SK-N-SH (cell line): ENCODE measurements around the gene LIN28B. TPM values are rescaled to one million over a fixed set of nuclear protein-coding genes. Genes with fewer than 3 reads are reported as not detected.

Experiments
- CTCF ChIA-PET: fragments of 300-600, 350-600 bp; formaldehyde crosslinking; extraction: SDS; loops from one replicate; lab custom pipeline; 2021; lab: Yijun Ruan, JAX
- POLR2A ChIA-PET: fragments of 350-600 bp; sonication (Branson Sonifier 250); formaldehyde crosslinking; extraction: SDS; loops from one replicate; lab custom pipeline; 2020; ENCODE audit warnings: antibody characterized with exemption, inconsistent platforms; lab: Yijun Ruan, JAX
- DNase-seq: peaks from one replicate; pipeline ENCODE4 v3.0.0; 2012
- H2AFZ ChIP-seq: fragments of 200-600 bp; sonication (generic); 2 replicates; pipeline ENCODE4 v1.8.1; 2016; ENCODE audit warnings: antibody characterized with exemption, mild to moderate bottlenecking, low read depth
- H3F3A ChIP-seq: fragments of 200-600 bp; sonication (generic); replicated peaks from 2 replicates; pipeline ENCODE3; 2016; ENCODE audit warnings: antibody characterized with exemption, mild to moderate bottlenecking; ENCODE audit not compliant: insufficient read depth
- H3K27ac ChIP-seq, 2 experiments: fragments of 200-500 bp in 1 of 2; fragments of 200-600 bp in 1 of 2; sonication (Bioruptor generic) in 1 of 2; sonication (generic), shearing (Covaris generic) in 1 of 2; 2 replicates each; pipeline versions ENCODE4 v1.5.1 to v1.6.1; 2014 to 2016; ENCODE audit warnings: low read depth in 2 of 2, inconsistent platforms in 1 of 2, low read length in 1 of 2, mild to moderate bottlenecking in 1 of 2, mixed read lengths in 1 of 2
- H3K27me3 ChIP-seq: fragments of 200-600 bp; sonication (generic), shearing (Covaris generic); 2 replicates; pipeline ENCODE4 v1.6.1; 2016; ENCODE audit warnings: mixed run types; ENCODE audit not compliant: insufficient read depth
- H3K36me3 ChIP-seq, 2 experiments: fragments of 200-500 bp in 1 of 2; fragments of 200-600 bp in 1 of 2; sonication (Bioruptor generic) in 1 of 2; sonication (generic) in 1 of 2; replicated peaks in 1 of 2; 2 replicates each; pipeline versions ENCODE3 to v1.5.1; 2014 to 2016; ENCODE audit warnings: low read length in 1 of 2, mild to moderate bottlenecking in 1 of 2; ENCODE audit not compliant: insufficient read depth in 2 of 2, control insufficient read depth in 1 of 2
- H3K4me1 ChIP-seq, 2 experiments: fragments of 200-500 bp in 1 of 2; fragments of 200-600 bp in 1 of 2; sonication (Bioruptor generic) in 1 of 2; sonication (generic), shearing (Covaris generic) in 1 of 2; 2 replicates each; pipeline versions ENCODE4 v1.5.1 to v1.6.1; 2014 to 2016; ENCODE audit warnings: low read depth in 1 of 2, low read length in 1 of 2, mixed run types in 1 of 2; ENCODE audit not compliant: insufficient read depth in 2 of 2, control insufficient read depth in 1 of 2
- H3K4me2 ChIP-seq: fragments of 200-600 bp; sonication (generic), shearing (Covaris generic); 2 replicates; pipeline ENCODE4 v1.6.1; 2017; ENCODE audit warnings: mixed run types
- H3K4me3 ChIP-seq, 2 experiments: fragments of 200-500 bp in 1 of 2; fragments of 200-600 bp in 1 of 2; sonication (Bioruptor generic) in 1 of 2; sonication (generic), shearing (Covaris generic) in 1 of 2; 2 replicates each; pipeline versions ENCODE4 v1.5.1 to v1.8.1; 2014 to 2016; ENCODE audit warnings: low read depth in 2 of 2, inconsistent platforms in 1 of 2, low read length in 1 of 2, mild to moderate bottlenecking in 1 of 2, mixed read lengths in 1 of 2, moderate library complexity in 1 of 2
- H3K79me2 ChIP-seq: fragments of 200-600 bp; sonication (generic); 2 replicates; pipeline ENCODE4 v1.8.1; 2017; ENCODE audit warnings: mild to moderate bottlenecking; ENCODE audit not compliant: insufficient read depth
- H3K9ac ChIP-seq: fragments of 200-600 bp; sonication (generic); 2 replicates; pipeline ENCODE4 v1.6.1; 2017; ENCODE audit warnings: mixed run types
- H3K9me2 ChIP-seq: fragments of 200-600 bp; sonication (generic); 2 replicates; pipeline ENCODE4 v1.6.1; 2017; ENCODE audit warnings: mixed run types
- H3K9me3 ChIP-seq: fragments of 200-600 bp; sonication (generic); 2 replicates; pipeline ENCODE4 v1.6.1; 2017; ENCODE audit warnings: mixed run types, mild to moderate bottlenecking, moderate library complexity
- H4K20me1 ChIP-seq: fragments of 200-600 bp; sonication (generic); 2 replicates; pipeline ENCODE4 v1.6.1; 2017; ENCODE audit warnings: mild to moderate bottlenecking, mixed run types; ENCODE audit not compliant: insufficient read depth
- ELF1 ChIP-seq: IDR thresholded peaks from 2 replicates; pipeline ENCODE4 v1.4.0; 2012
- EZH2phosphoT487 ChIP-seq: fragments of 200-600 bp; sonication (generic); IDR thresholded peaks from 2 replicates; pipeline ENCODE4 v1.6.1; 2017; ENCODE audit warnings: low read depth, mixed run types, mild to moderate bottlenecking, antibody characterized with exemption, moderate library complexity, borderline replicate concordance
- FOXM1 ChIP-seq: IDR thresholded peaks from 2 replicates; pipeline ENCODE4 v1.4.0; 2012; ENCODE audit warnings: low read depth, mild to moderate bottlenecking
- GABPA ChIP-seq: IDR thresholded peaks from 2 replicates; pipeline ENCODE4 v1.4.0; 2012; ENCODE audit warnings: low read depth, mild to moderate bottlenecking
- JUND ChIP-seq: IDR thresholded peaks from 2 replicates; pipeline ENCODE4 v1.4.0; 2012
- MAX ChIP-seq: IDR thresholded peaks from 2 replicates; pipeline ENCODE4 v1.4.0; 2012; ENCODE audit warnings: low read depth
- MEF2A ChIP-seq: IDR thresholded peaks from 2 replicates; pipeline ENCODE4 v1.4.0; 2012; ENCODE audit warnings: low read depth, borderline replicate concordance
- MXI1 ChIP-seq: IDR thresholded peaks from 2 replicates; pipeline ENCODE4 v1.6.1; 2012; ENCODE audit warnings: mild to moderate bottlenecking, low read depth, low read length, improper control_type of control experiment
- NFIC ChIP-seq: IDR thresholded peaks from 2 replicates; pipeline ENCODE4 v1.4.0; 2012; ENCODE audit warnings: borderline replicate concordance
- RAD21 ChIP-seq: IDR thresholded peaks from 2 replicates; pipeline ENCODE4 v1.6.1; 2012; ENCODE audit warnings: mild to moderate bottlenecking, low read length
- SIN3A ChIP-seq: IDR thresholded peaks from 2 replicates; pipeline ENCODE4 v1.6.1; 2012; ENCODE audit warnings: low read depth, mild to moderate bottlenecking, low read length, moderate library complexity, borderline replicate concordance
- TEAD4 ChIP-seq: IDR thresholded peaks from 2 replicates; pipeline ENCODE4 v1.4.0; 2012; ENCODE audit warnings: mild to moderate bottlenecking, borderline replicate concordance; ENCODE audit not compliant: insufficient read depth
- YY1 ChIP-seq: IDR thresholded peaks from 2 replicates; pipeline ENCODE4 v1.4.0; 2012; ENCODE audit warnings: low read depth, mild to moderate bottlenecking
- ZBTB33 ChIP-seq: IDR thresholded peaks from 2 replicates; pipeline ENCODE4 v1.4.0; 2012; ENCODE audit warnings: low read depth, borderline replicate concordance
- WGBS: methylation state at CpG from one replicate; pipeline ENCODE4 v1.1.6; 2017; ENCODE audit warnings: low lambda C conversion rate; 5-methylcytosine and 5-hydroxymethylcytosine counted together
- polyA plus RNA-seq, 3 experiments: library from polyadenylated mRNA; depleted of rRNA; stranded (reverse); fragments of >200 nt; gene quantifications; 2 replicates each; pipeline ENCODE4 v1.2.3, GENCODE V29; 2012
- TF ChIP-seq, protein P1 (sequence below): fragments of 150-350 bp; IDR thresholded peaks from 2 replicates; pipeline ENCODE4 v1.6.1; 2016; ENCODE audit warnings: mild to moderate bottlenecking, low read depth, low read length
- TF ChIP-seq, protein P2 (sequence below): fragments of 200-600 bp; sonication (generic); IDR thresholded peaks from 2 replicates; pipeline ENCODE4 v1.6.1; 2017; ENCODE audit warnings: antibody characterized with exemption, mild to moderate bottlenecking, moderate library complexity

The LIN28B gene
- polyA plus RNA-seq, 1 of the 3 experiments (the other 2 are of a cell fraction) = 0.67 TPM

DNA sequence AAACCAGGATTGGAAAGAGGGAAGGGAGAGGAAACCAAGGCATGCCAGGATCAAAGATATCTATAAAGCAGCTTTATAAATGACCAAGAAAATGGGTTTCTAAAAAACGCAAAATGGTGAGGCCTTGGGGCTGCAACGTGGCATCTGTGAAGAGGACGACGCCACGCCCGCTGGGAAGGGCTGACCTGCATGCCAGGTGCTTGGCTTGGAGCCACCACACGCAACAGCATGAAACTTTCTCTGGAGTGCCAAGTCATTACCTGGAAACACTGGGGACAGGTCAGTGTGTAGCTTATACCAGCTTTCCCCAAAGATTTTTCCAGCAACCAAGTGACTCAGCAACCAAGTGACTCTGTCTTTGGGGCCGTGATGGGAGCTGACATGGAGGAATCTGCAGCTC, 140.4 kb downstream of the LIN28B start:
- Histone ChIP-seq H3K79me2 (no peaks in the 10 kb centered on the region), H2AFZ (no peak overlapping the region), H4K20me1 (no peaks in the 10 kb centered on the region), H3K4me3 (no peak overlapping the region), H3K27ac (no peak overlapping the region), H3K4me2 (no peak overlapping the region), H3K27me3 (no peaks in the 10 kb centered on the region), H3K9me2 (no peaks in the 10 kb centered on the region), H3F3A (no peaks in the 10 kb centered on the region), H3K9ac (no peak overlapping the region), H3K36me3 (peaks cover 6 to 10% of the 10 kb centered on the region in 2 experiments), H3K9me3 (no peaks in the 10 kb centered on the region), H3K4me1 (no peaks in the 10 kb centered on the region)
- POLR2A ChIA-PET = no interaction called here
- CTCF ChIA-PET = interaction anchor here (1.4 to 3.5 kb wide), 3 partner anchors 10 to 265 kb away, joined by 3 to 27 read pairs (median 6); no protein-coding TSS in a partner anchor
- DNase-seq = no peak
- TF ChIP-seq FOXM1 (no peak), ZBTB33 (no peak), MAX (no peak), ELF1 (no peak), GABPA (no peak), MXI1 (no peak), RAD21 (no peak), YY1 (no peak), JUND (no peak), MEF2A (no peak), EZH2phosphoT487 (no peak), SIN3A (no peak), NFIC (no peak), TEAD4 (no peak)
- TF ChIP-seq, protein P1, sequence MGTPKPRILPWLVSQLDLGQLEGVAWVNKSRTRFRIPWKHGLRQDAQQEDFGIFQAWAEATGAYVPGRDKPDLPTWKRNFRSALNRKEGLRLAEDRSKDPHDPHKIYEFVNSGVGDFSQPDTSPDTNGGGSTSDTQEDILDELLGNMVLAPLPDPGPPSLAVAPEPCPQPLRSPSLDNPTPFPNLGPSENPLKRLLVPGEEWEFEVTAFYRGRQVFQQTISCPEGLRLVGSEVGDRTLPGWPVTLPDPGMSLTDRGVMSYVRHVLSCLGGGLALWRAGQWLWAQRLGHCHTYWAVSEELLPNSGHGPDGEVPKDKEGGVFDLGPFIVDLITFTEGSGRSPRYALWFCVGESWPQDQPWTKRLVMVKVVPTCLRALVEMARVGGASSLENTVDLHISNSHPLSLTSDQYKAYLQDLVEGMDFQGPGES = no peak
- TF ChIP-seq, protein P2, sequence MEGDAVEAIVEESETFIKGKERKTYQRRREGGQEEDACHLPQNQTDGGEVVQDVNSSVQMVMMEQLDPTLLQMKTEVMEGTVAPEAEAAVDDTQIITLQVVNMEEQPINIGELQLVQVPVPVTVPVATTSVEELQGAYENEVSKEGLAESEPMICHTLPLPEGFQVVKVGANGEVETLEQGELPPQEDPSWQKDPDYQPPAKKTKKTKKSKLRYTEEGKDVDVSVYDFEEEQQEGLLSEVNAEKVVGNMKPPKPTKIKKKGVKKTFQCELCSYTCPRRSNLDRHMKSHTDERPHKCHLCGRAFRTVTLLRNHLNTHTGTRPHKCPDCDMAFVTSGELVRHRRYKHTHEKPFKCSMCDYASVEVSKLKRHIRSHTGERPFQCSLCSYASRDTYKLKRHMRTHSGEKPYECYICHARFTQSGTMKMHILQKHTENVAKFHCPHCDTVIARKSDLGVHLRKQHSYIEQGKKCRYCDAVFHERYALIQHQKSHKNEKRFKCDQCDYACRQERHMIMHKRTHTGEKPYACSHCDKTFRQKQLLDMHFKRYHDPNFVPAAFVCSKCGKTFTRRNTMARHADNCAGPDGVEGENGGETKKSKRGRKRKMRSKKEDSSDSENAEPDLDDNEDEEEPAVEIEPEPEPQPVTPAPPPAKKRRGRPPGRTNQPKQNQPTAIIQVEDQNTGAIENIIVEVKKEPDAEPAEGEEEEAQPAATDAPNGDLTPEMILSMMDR = no peak
- WGBS = 95% methylated on average over 8 of the region's 8 CpGs
